HG03378 (cell line): ENCODE measurements around the gene LPIN2.
A peak's percentile ranks its signal among the peaks of the same experiment; 100 is the strongest.

ENCODE experiments used
- ATAC-seq: cut with Tn5 transposase; IDR thresholded peaks from one replicate; pipeline ENCODE4 v1.9.1; 2021; ENCODE audit warnings: mild to moderate bottlenecking, moderate library complexity; ENCODE audit not compliant: unreplicated experiment

The LPIN2 gene

GRCh38 chr18:2982452-2983269, 30.3 kb downstream of the LPIN2 start:
- ATAC-seq, result no peak

- no peak for ATAC-seq
Measured at GRCh38 chr18:2982022-2982421, 30.9 kb downstream of the LPIN2 start.

- no peak for ATAC-seq
Measured at GRCh38 chr18:2981212-2981728, 31.7 kb downstream of the LPIN2 start.

- ATAC-seq, result peak; percentile 31
Measured at GRCh38 chr18:2979871-2980790, 32.8 kb downstream of the LPIN2 start.

GRCh38 chr18:2979129-2979528, 33.8 kb downstream of the LPIN2 start:
- ATAC-seq, result no peak

DNA sequence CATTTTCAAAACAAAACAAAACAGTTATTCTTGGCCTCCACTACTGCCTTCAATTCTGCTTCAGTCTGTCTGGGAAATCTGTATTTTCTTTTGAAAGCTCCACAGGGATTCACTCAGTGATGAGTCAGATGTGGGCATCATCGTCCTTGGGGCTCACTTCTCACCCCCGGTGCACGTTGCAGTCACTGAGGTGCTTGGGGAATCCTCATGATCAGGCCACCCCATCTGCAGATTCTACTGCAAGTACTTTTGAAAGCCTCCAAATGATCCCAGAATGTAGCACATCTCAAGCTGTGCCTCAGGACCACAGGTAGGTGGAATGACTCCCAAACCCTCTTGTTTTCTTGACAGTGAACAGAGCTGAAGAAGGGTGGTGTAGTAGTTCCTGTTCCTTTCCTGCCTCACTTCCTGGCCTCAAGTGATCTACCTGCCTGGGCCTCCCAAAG, 34.3 kb downstream of the LPIN2 start:
- ATAC-seq, result peak; percentile 9

GRCh38 chr18:2978208-2978607, 34.7 kb downstream of the LPIN2 start:
- peak; percentile 48 for ATAC-seq

DNA sequence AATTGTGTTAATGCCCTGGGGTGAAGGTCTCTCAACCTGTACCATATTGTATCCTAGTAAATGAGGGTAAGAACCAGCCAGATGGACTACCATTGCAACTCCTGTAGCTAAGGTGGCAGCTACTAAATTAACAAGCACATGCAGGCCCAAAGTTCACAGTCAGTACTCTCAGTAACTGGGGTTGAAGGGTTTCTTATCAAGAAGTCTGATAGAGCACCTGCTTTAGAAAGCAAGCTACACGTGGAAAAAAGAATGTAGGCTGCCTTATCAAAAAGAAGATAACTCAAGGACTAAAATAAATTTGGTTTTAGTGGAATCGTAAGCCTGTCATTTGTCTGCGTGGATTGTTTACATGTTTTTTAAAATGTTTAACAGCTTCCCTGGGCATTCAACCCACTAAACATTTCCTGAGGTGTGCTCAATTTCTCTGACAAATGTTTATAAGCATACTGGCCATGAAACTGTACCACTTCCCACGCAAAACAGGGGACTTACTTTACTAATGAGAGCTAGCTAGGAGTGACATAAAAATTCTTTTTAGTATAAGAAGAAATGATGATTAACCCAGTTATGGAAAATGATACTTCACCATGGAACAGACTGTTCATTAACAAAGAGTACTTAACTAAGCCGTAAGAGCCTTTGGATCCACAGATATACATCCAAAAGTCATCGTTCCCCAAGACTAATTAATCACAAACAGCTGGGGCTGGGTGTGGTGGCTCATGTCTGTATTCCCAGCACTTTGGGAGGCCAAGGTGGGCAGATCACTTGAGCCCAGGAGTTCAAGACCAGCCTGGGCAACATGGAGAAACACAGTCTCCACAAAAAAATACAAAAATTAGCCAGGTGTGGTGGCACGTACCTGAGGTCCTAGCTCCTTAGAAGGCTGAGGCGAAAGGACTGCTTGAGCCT, 36.5 kb downstream of the LPIN2 start:
- no peak for ATAC-seq

- ATAC-seq, result no peak
Measured at GRCh38 chr18:2974731-2975130, 38.2 kb downstream of the LPIN2 start.

- peak; percentile 89 for ATAC-seq
Measured at GRCh38 chr18:2971741-2972552, 41.0 kb downstream of the LPIN2 start.

DNA sequence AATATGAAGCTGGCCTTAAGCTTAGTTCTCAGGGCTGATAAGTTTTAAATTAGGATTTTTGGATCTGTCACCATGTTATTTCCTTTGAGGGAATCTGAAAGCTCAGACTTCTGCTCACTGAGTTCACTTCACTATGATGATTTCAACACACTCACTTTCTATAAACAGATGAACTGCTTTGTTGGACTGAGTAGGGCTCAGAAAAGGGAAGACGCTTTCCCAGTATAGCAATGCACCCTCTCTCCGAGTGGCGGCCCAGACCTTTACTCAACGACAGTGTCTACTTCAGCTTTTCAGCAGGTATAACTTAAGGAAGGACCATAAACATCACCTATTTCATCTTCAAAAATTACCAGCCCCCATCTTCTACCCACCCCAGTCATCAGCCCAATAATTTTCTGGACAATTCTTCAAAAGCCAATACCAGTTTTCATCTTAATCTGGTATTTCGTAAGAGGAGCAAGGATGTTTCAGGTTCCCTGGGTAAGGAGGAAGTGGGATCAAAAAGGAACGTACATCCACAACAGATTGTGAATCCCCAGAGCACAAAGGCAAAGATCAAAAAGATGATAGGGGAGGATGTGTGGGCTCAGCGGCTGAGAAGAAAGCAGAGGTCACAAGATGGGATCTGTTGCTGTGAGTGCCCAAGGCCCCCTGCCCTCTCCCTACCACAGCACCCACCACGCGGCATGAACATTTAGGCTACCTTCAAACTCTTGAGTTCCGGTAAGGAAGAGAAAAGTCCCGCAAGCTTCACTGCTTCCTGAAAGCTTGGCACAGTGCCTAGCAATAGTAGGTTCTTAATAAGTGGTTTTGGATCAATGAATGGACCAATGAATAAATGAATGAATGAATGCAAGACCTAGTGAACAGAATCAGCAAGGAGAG, 41.9 kb downstream of the LPIN2 start:
- no peak for ATAC-seq

DNA sequence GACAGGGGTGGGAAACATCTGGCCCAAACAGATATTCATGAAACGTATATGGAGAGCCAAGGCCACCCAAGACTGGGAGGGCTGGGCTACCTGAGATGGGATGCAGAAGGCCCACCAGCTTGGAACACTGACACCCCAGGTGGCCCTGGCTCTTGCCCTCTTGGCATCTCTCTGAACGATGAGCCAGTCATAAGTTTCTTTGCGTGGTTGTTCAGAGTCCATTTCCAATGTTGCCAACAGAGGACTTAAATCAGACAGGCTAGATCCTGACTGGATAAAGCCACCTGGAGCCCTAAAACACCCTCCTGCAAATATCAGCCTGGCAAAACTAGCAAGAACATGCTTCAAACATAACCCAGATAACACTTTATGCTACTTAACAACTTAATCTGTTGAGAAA, 42.6 kb downstream of the LPIN2 start:
- no peak for ATAC-seq

DNA sequence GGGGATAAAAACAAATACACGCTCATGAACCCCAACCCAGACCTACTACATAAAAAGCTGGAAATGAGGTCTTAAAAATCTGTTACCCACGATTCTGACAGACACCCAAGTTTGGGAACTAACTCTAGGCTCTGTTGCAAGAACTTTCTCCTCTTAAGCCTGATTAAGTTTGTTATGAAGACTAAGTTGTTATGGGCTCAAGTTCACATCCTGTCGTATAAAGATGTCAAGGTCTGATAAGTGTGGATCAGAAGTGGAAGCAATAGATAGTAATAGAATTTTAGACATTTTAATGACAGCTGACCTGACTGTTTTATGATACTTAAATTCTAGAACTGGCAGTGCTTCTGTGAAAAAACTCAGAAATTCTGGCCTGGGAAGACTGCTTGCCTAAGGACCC, 43.2 kb downstream of the LPIN2 start:
- no peak for ATAC-seq

DNA sequence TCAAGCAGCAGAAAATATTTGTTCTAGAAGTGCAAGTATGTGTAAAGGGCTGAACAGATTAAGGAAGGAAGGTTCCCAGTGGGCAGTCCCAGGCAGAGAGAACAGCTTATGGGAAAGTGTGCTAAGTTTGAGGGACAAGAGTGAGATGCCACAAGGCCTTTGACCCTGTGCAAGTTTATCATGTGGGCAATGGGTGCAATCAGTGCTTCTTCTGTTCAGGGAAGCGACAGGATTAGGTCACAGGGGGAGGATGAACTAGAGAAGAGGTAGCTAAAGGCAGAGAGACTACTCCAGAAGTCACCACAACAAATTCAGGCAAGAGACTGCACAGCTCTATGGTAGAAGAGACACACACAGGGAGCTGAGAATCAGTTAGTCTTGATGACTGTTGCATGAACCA, 44.3 kb downstream of the LPIN2 start:
- no peak for ATAC-seq

- no peak for ATAC-seq
Measured at GRCh38 chr18:2967820-2968219, 45.1 kb downstream of the LPIN2 start.

DNA sequence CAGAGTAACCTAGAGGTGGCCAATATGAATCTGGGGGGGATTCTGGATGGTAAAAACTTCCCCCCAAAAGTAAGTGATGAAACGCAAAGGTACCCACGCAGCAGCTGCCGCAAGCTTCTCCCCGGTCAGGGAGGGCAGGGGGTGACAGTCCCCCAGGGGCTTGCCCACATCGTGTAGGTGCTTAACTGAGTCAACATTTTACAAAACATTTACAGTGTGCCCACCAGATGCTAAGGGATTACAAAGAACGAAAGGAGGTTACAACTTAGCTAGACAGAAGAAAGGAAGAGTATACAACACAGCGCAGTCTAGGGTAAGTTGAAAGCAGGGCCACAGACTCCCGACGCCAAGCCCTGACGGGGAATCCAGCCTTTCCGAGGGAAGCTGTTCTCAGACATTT, 45.6 kb downstream of the LPIN2 start:
- no peak for ATAC-seq

DNA sequence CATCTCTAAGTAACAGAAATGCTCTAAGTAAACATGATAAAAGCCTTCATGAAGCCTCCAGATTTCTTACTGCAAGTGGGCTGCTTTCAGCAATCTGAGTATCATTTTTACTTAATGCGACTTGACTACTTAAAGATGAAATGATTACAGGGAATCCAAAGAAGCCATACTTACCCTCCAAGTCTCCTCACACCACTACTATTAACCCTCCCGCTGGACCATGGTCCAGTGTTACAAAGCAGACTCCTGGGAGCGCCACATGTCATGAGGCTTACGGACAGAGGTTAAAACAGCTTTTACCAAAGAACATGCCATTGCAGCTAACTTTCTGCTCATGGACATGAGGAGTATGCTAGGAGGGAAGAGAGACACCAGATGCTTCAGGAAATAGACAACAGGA, 46.4 kb downstream of the LPIN2 start:
- no peak for ATAC-seq

DNA sequence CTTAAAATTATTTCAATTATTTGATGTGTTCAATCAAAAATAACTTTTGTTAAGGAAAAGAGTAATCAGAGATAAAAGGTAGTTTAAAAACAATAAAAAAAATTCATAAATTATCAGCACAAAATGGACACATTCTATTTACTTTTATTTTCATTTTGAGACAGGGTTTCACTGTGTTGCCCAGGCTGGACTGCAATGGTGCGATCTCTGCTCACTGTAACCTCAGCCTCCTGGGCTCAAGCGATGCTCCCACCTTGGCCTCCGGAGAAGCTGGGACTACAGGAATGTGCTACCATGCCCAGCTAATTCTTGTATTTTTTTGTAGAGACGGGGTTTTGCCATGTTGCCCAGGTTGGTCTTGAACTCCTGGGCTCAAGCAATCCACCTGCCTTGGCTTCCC, 47.1 kb downstream of the LPIN2 start:
- ATAC-seq, result no peak
